Measurements from ENCODE around the gene WNT9B.
"Not testable (repeated sequence)": the region's sequence is repeated elsewhere in the genome, so short reads cannot be mapped to it uniquely, and the experiment has no call there.

Gene WNT9B

DNA sequence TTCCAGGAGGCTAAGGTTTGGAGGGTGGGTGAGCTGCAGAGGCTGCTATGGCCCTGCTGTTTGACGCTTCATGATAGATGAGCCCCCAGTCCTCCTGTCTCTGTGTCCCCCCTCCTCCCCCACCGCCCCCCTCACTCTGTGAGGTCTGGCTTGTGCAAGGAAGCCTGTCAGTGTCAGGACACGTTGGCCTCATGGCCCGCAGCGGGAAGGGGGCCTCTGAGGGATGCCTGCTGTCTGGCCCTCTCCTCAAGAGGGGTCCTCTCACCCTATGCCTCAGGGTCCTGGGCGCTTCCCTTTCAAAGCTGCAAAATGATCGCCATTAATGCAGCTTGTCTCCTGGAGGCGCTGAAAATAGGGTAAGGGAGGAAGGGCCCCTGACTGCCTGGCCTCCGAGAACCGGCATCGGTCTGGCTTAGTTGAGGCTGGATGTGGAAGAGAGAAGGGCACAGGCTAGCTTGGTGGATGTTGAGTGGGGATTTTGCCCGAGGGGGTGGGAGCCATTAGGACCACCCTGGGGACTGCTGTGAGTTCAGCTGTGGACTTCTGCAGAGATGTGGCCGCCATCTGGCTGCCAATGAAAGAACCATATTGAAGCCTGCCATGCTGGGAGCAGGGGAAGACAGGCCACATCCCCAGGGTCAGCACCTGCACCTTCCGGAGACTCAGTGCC lies 56.8 kb downstream of the WNT9B start:
- H3K4me1 ChIP-seq (ENCODE audit: control insufficient read depth, insufficient read depth, low read length): peaks cover 1% of the 10 kb centered on the region
- H3K4me3 ChIP-seq (ENCODE audit: low read length): no peak overlapping the region
- H3K36me3 ChIP-seq (ENCODE audit: control insufficient read depth, insufficient read depth, low read length): no peaks in the 10 kb centered on the region
- no peak for DNase-seq (ENCODE audit: low read depth, low spot score)
- H3K27me3 ChIP-seq (ENCODE audit: control insufficient read depth, insufficient read depth, low read length): no peaks in the 10 kb centered on the region
- no CpG with 5 or more reads among the region's 14 CpGs for WGBS (ENCODE audit: insufficient coverage, insufficient read length)
- no peaks in the 10 kb centered on the region for H3K9me3 ChIP-seq (ENCODE audit: control insufficient read depth, insufficient read depth, low read length)
- H3K27ac ChIP-seq (ENCODE audit: low read length): no peak overlapping the region

DNA sequence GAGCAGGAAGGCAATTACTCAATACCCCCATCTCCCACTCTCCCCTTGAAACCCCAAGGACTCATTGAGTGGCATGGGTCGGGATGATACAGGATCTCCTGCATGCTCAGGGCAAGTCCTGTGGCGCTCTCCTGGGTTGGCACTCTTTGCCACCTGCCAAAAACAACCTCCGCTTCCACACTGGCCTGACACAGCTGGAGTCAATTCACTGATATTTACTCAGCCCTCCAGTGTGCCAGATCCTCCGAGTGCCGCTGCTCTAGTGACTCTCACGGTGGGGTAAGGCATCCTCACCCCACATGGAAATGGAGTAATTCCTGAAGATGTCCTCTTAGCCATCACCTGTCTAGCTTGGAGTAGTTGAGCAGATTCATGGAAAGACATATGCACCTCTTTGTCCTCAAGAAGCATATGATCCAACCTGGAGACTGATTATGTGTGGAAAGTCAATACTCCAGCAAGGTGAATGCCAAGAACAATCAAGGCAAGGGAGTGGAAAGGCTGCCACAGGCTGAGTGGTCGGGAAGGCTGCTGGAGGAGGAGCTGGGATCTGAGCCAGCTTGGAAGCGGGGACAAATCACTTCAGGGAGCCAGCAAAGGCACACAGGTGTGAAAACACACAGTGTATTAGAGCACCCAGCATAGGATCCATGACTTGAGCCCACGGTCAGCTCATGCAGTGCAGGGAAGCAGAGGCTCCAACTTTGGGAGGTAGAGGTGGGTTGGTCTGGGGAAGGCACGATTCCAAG lies 59.0 kb downstream of the WNT9B start:
- Histone ChIP-seq H3K4me1 (ENCODE audit: control insufficient read depth, insufficient read depth, low read length) (peaks cover 1% of the 10 kb centered on the region), H3K36me3 (ENCODE audit: control insufficient read depth, insufficient read depth, low read length) (no peaks in the 10 kb centered on the region), H3K27ac (ENCODE audit: low read length) (no peak overlapping the region), H3K4me3 (ENCODE audit: low read length) (no peak overlapping the region), H3K27me3 (ENCODE audit: control insufficient read depth, insufficient read depth, low read length) (no peaks in the 10 kb centered on the region), H3K9me3 (ENCODE audit: control insufficient read depth, insufficient read depth, low read length) (no peaks in the 10 kb centered on the region)
- WGBS (ENCODE audit: insufficient coverage, insufficient read length): no CpG with 5 or more reads among the region's 10 CpGs
- no peak for DNase-seq (ENCODE audit: low read depth, low spot score)

DNA sequence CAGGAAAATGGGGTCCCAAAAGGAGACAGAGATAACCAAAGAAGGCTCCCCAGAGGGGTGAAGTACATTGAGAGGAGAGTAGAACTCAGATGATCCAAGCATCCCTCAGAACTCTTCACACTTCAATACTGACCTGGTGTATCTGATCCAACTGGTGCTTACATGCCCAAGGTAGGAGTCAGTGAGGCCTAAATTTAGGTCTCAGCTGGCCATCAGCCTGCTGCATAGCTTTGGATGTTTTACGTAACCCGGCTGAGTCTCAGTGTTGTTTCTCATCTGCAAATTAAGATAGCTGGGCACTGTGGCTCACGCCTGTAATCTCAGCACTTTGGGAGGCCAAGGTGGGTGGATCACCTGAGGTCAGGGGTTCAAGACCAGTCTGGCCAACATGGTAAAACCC lies 59.9 kb downstream of the WNT9B start:
- Histone ChIP-seq H3K27ac (ENCODE audit: low read length) (no peak overlapping the region), H3K27me3 (ENCODE audit: control insufficient read depth, insufficient read depth, low read length) (no peaks in the 10 kb centered on the region), H3K4me3 (ENCODE audit: low read length) (no peak overlapping the region), H3K9me3 (ENCODE audit: control insufficient read depth, insufficient read depth, low read length) (no peaks in the 10 kb centered on the region), H3K4me1 (ENCODE audit: control insufficient read depth, insufficient read depth, low read length) (no peaks in the 10 kb centered on the region), H3K36me3 (ENCODE audit: control insufficient read depth, insufficient read depth, low read length) (no peaks in the 10 kb centered on the region)
- WGBS (ENCODE audit: insufficient coverage, insufficient read length): no CpG with 5 or more reads among the region's 3 CpGs
- DNase-seq (ENCODE audit: low read depth, low spot score): no peak

DNA sequence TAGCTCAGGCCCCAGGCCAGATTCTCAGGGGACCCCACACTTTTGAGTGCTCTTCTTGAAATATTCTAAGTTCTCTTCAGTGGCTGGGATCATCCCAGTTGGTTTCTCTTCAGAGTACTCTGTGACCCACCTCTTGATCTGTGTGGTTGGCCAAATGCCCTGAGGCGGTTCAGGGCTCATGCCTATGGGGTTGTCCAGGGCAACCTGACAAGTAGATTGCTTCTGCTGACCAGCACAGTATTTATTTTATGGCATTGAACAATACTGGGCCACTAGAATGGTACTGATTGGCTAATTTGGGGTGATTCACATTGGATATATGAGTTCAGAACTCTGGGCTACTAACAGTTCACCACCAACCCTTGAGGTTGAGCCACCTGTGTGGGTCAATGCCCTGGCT lies 64.2 kb downstream of the WNT9B start:
- no peaks in the 10 kb centered on the region for H3K27me3 ChIP-seq (ENCODE audit: control insufficient read depth, insufficient read depth, low read length)
- no peaks in the 10 kb centered on the region for H3K9me3 ChIP-seq (ENCODE audit: control insufficient read depth, insufficient read depth, low read length)
- H3K4me1 ChIP-seq (ENCODE audit: control insufficient read depth, insufficient read depth, low read length): no peaks in the 10 kb centered on the region
- no peaks in the 10 kb centered on the region for H3K36me3 ChIP-seq (ENCODE audit: control insufficient read depth, insufficient read depth, low read length)
- no peak overlapping the region for H3K27ac ChIP-seq (ENCODE audit: low read length)
- no CpG with 5 or more reads among the region's 1 CpG for WGBS (ENCODE audit: insufficient coverage, insufficient read length)
- no peak overlapping the region for H3K4me3 ChIP-seq (ENCODE audit: low read length)
- no peak for DNase-seq (ENCODE audit: low read depth, low spot score)

DNA sequence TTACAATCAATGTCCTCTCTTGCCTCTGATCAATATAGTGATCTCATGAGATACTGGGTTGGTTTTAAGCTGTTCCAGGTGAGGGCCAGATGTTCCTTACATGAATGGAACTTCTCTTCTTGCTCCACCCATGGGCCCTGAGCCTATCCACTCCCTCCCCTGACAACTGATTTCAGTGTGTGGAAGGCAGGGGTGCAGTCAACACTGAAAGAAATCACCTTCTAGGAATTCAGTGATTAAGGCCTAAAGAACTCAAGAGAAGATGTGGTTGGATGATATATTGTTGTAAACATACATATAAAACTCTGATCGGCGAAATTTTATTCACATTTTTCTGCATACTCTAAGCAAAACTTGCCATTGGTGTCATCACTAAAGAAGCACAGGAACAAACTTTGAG lies 64.8 kb downstream of the WNT9B start:
- Histone ChIP-seq H3K9me3 (ENCODE audit: control insufficient read depth, insufficient read depth, low read length) (no peaks in the 10 kb centered on the region), H3K4me3 (ENCODE audit: low read length) (no peak overlapping the region), H3K36me3 (ENCODE audit: control insufficient read depth, insufficient read depth, low read length) (no peaks in the 10 kb centered on the region), H3K27me3 (ENCODE audit: control insufficient read depth, insufficient read depth, low read length) (no peaks in the 10 kb centered on the region), H3K27ac (ENCODE audit: low read length) (no peak overlapping the region), H3K4me1 (ENCODE audit: control insufficient read depth, insufficient read depth, low read length) (no peaks in the 10 kb centered on the region)
- WGBS (ENCODE audit: insufficient coverage, insufficient read length): no CpG with 5 or more reads among the region's 2 CpGs
- DNase-seq (ENCODE audit: low read depth, low spot score): no peak

DNA sequence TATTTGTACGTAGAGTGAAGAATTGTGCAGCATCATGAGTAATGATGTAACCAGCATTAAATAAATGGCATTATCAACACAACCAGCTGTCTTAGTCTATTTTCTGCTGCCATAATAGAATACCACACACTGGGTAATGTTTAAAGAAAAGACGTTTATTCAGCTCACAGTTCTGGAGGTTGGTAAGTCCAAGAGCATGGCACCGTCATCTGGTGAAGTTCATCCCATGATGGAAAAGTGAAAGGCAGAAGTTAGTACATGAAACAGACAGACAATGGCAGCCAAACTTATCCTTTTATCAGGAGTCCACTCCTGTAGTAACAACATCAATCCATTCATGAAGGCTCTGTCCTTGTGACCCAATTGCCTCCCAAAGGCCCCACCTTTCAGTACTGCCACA lies 65.2 kb downstream of the WNT9B start:
- Histone ChIP-seq H3K4me3 (ENCODE audit: low read length) (no peak overlapping the region), H3K27me3 (ENCODE audit: control insufficient read depth, insufficient read depth, low read length) (no peaks in the 10 kb centered on the region), H3K9me3 (ENCODE audit: control insufficient read depth, insufficient read depth, low read length) (no peaks in the 10 kb centered on the region), H3K4me1 (ENCODE audit: control insufficient read depth, insufficient read depth, low read length) (no peaks in the 10 kb centered on the region), H3K36me3 (ENCODE audit: control insufficient read depth, insufficient read depth, low read length) (no peaks in the 10 kb centered on the region), H3K27ac (ENCODE audit: low read length) (no peak overlapping the region)
- no CpG with 5 or more reads among the region's 3 CpGs for WGBS (ENCODE audit: insufficient coverage, insufficient read length)
- no peak for DNase-seq (ENCODE audit: low read depth, low spot score)

DNA sequence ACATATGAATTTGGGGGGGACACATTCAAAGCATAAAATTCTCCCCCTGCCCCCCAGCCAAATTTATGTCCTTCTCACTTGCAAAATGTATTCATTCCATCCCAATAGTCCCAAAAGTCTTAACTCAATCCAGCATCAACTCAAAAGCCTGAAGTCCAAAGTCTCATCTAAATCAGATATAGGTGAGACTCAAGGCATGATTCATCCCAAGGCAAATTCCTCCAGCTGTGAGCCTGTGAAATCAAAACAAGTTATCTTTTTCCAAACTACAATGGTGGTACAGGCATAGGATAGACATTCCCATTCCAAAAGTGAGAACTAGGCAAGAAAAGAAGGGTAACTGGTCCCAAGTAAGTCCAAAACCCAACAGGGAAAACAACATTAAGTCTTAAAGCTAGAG lies 65.7 kb downstream of the WNT9B start:
- Histone ChIP-seq H3K4me3 (ENCODE audit: low read length) (no peak overlapping the region), H3K9me3 (ENCODE audit: control insufficient read depth, insufficient read depth, low read length) (no peaks in the 10 kb centered on the region), H3K4me1 (ENCODE audit: control insufficient read depth, insufficient read depth, low read length) (no peaks in the 10 kb centered on the region), H3K27ac (ENCODE audit: low read length) (no peak overlapping the region), H3K36me3 (ENCODE audit: control insufficient read depth, insufficient read depth, low read length) (no peaks in the 10 kb centered on the region), H3K27me3 (ENCODE audit: control insufficient read depth, insufficient read depth, low read length) (no peaks in the 10 kb centered on the region)
- DNase-seq (ENCODE audit: low read depth, low spot score): no peak

DNA sequence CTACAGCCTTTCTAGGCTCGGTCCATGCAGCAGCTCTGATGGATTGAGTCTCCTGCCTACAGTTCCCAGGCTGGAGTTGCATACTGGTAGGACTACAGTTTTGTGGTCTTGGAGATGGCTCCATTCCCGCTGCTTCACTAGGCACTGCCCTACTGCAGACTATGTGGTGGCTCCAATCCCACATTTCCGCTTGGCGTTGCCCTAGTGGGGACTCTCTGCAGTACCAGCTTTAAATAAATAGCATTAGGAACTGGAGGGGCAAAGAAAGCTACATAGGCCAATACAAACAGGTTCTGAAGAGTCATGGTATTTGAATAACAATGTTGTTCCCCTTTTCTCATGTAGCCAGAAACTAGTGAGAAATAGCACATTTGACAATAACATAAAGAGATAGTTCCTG lies 66.1 kb downstream of the WNT9B start:
- Histone ChIP-seq H3K36me3 (ENCODE audit: control insufficient read depth, insufficient read depth, low read length) (no peaks in the 10 kb centered on the region), H3K9me3 (ENCODE audit: control insufficient read depth, insufficient read depth, low read length) (no peaks in the 10 kb centered on the region), H3K4me1 (ENCODE audit: control insufficient read depth, insufficient read depth, low read length) (no peaks in the 10 kb centered on the region), H3K4me3 (ENCODE audit: low read length) (no peak overlapping the region), H3K27ac (ENCODE audit: low read length) (no peak overlapping the region), H3K27me3 (ENCODE audit: control insufficient read depth, insufficient read depth, low read length) (no peaks in the 10 kb centered on the region)
- no peak for DNase-seq (ENCODE audit: low read depth, low spot score)
- WGBS (ENCODE audit: insufficient coverage, insufficient read length): no CpG with 5 or more reads among the region's 4 CpGs

DNA sequence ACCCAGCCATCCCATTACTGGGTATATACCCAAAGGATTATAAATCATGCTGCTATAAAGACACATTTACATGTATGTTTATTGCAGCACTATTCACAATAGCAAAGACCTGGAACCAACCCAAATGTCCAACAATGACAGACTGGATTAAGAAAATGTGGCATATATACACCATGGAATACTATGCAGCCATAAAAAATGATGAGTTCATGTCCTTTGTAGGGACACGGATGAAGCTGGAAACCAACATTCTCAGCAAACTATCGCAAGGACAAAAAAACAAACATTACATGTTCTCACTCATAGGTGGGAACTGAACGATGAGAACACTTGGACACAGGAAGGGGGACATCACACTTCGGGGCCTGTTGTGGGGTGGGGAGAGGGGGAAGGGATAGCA lies 70.6 kb downstream of the WNT9B start:
- DNase-seq (ENCODE audit: low read depth, low spot score); H3K36me3 ChIP-seq (ENCODE audit: control insufficient read depth, insufficient read depth, low read length); H3K9me3 ChIP-seq (ENCODE audit: control insufficient read depth, insufficient read depth, low read length); H3K4me1 ChIP-seq (ENCODE audit: control insufficient read depth, insufficient read depth, low read length); H3K4me3 ChIP-seq (ENCODE audit: low read length); H3K27me3 ChIP-seq (ENCODE audit: control insufficient read depth, insufficient read depth, low read length); H3K27ac ChIP-seq (ENCODE audit: low read length): not testable (repeated sequence)
- no CpG with 5 or more reads among the region's 4 CpGs for WGBS (ENCODE audit: insufficient coverage, insufficient read length)

DNA sequence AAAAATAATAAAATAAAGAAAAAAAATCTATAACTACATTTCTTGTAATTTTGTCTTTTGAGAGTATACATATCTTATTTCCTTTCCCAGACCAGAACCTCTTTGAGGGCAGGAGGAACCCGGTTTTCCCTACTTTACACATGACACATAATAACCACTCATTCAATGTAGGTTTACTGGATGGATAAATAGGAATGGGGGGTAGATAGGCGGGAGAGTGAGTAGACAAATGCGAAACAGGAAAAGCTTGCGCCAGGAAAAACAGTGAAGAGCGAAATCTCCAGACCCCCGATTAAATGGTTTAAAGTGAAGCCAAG lies 71.1 kb downstream of the WNT9B start:
- Histone ChIP-seq H3K27ac (ENCODE audit: low read length) (no peak overlapping the region), H3K9me3 (ENCODE audit: control insufficient read depth, insufficient read depth, low read length) (no peaks in the 10 kb centered on the region), H3K27me3 (ENCODE audit: control insufficient read depth, insufficient read depth, low read length) (no peaks in the 10 kb centered on the region), H3K4me1 (ENCODE audit: control insufficient read depth, insufficient read depth, low read length) (no peaks in the 10 kb centered on the region), H3K36me3 (ENCODE audit: control insufficient read depth, insufficient read depth, low read length) (no peaks in the 10 kb centered on the region), H3K4me3 (ENCODE audit: low read length) (peak overlapping the region; percentile 85; the same call in 1 of the 2 replicates)
- no CpG with 5 or more reads among the region's 6 CpGs for WGBS (ENCODE audit: insufficient coverage, insufficient read length)
- no peak for DNase-seq (ENCODE audit: low read depth, low spot score)
